GM18909 (cell line): ENCODE results near the gene ACTL6B.

Experiments
- ATAC-seq: cut with Tn5 transposase; IDR thresholded peaks from one replicate; pipeline ENCODE4 v1.9.1; 2021; ENCODE audit warnings: mild to moderate bottlenecking; ENCODE audit not compliant: unreplicated experiment, poor library complexity

Gene ACTL6B

GRCh38 chr7:100604028-100604975 lies 51.9 kb downstream of the ACTL6B start:
- ATAC-seq = peak; percentile 69

- ATAC-seq = no peak
Measured at GRCh38 chr7:100603726-100604027, 52.6 kb downstream of the ACTL6B start.

GRCh38 chr7:100602889-100603725 lies 53.1 kb downstream of the ACTL6B start:
- no peak for ATAC-seq

- no peak for ATAC-seq
Measured at GRCh38 chr7:100600730-100601038, 55.6 kb downstream of the ACTL6B start.

- no peak for ATAC-seq
Measured at GRCh38 chr7:100599911-100600729, 56.1 kb downstream of the ACTL6B start.

- no peak for ATAC-seq
Measured at GRCh38 chr7:100598425-100598824, 57.8 kb downstream of the ACTL6B start.

- no peak for ATAC-seq
Measured at GRCh38 chr7:100595188-100595587, 61.1 kb downstream of the ACTL6B start.
